Epithelial cell of esophagus (primary cell): Measurements from ENCODE around the gene INTS11.
A peak's percentile ranks its signal among the peaks of the same experiment; 100 is the strongest.
"Not testable (repeated sequence)": the region's sequence is repeated elsewhere in the genome, so short reads cannot be mapped to it uniquely, and the experiment has no call there.

Experiments
- DNase-seq: peaks from one replicate; pipeline ENCODE4 v3.0.0; 2010; ENCODE audit warnings: low read depth
- H3K4me3 ChIP-seq: 2 replicates; pipeline ENCODE4 v1.5.1; 2011; ENCODE audit warnings: mild to moderate bottlenecking, low read length, control low read depth
- TF ChIP-seq, protein P1 (sequence below): IDR thresholded peaks from 2 replicates; pipeline ENCODE4 v1.5.1; 2011; ENCODE audit warnings: low read depth, mild to moderate bottlenecking, low read length, control low read depth, inconsistent platforms; ENCODE audit not compliant: insufficient read depth; ENCODE audit errors: missing control alignments

Gene INTS11

DNA sequence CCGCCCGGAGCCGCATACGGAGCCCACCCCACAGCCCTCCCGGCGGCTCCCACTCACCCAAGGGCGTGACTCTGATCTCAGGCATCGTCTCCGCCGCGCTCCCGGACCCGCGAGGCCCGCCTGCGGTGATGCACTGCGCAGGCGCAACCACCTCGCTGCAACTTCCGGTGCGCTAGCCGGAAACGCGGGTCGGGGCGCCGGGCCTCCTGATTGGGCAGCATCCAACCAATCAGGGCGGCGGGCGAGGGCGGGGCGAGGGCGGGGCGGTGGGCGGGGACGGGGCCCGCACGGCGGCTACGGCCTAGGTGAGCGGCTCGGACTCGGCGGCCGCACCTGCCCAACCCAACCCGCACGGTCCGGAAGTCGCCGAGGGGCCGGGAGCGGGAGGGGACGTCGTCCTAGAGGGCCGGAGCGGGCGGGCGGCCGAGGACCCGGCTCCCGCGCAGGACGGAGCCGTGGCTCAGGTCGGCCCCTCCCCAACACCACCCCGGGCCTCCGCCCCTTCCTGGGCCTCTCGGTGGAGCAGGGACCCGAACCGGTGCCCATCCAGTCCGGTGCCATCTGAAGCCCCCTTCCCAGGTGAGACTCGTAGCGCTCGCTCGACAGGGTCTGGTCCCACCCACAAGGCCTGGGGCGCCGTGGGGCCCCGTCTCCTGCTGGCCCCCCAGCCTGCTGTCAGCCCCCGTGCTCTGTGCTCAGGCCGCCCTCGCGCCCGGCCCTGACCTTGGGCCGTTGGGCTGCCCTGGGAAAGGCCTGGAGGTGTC, at the start of gene INTS11, which contains the start of gene CPTP:
Gene INTS11 (minus strand): TSS at position 137 of the 764 bp plus-strand sequence. CDS start 52 bp downstream, at position 85.
Gene CPTP (plus strand): TSS at position 279 of the 764 bp plus-strand sequence. CDS start 2,109 bp downstream, outside the sequence.
- DNase-seq, result peak; percentile 94
- H3K4me3 ChIP-seq, result peak within 1 kb of the TSS; percentile 78
- TF ChIP-seq, protein P1, sequence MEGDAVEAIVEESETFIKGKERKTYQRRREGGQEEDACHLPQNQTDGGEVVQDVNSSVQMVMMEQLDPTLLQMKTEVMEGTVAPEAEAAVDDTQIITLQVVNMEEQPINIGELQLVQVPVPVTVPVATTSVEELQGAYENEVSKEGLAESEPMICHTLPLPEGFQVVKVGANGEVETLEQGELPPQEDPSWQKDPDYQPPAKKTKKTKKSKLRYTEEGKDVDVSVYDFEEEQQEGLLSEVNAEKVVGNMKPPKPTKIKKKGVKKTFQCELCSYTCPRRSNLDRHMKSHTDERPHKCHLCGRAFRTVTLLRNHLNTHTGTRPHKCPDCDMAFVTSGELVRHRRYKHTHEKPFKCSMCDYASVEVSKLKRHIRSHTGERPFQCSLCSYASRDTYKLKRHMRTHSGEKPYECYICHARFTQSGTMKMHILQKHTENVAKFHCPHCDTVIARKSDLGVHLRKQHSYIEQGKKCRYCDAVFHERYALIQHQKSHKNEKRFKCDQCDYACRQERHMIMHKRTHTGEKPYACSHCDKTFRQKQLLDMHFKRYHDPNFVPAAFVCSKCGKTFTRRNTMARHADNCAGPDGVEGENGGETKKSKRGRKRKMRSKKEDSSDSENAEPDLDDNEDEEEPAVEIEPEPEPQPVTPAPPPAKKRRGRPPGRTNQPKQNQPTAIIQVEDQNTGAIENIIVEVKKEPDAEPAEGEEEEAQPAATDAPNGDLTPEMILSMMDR, result no peak

DNA sequence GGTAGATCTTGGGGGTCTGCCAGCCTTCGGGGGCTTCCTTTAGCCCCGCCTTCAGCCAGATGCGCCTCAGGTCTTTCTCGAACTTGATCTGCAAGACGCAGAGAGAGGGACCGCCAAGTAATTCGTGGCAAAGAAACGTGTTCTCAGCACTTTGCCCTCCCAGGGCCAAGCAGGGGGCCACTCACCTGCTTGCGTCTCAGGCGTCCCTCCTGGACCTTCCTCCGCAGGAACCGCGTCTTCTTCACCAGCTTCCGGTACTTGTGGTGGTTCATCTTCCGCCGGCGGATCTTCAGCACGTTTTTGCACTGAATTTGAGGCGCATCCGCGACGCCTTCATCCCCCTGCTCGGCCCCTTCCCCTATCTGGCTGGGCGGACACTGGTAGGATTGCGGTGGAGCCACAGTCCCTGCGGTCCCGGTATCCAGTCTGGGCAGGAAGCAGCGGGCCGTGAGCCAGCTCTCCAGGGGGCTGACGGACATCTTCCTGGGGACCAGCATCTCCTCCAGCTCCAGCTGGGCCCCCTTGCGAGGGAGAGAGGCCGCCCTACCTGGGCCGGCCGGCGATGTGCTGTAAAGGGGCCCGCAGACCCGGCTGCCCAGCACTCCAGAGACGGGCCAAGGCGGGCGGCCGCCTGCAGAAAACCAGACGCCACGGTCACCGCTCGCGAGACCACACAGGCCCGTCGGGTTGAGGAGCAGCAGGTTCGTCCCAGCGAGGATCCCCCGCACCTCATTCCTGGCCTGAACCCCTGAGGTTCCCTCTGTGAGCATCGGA, 49.5 kb upstream of the INTS11 start:
- peak overlapping the region; percentile 80 for H3K4me3 ChIP-seq
- DNase-seq, result no peak
- TF ChIP-seq, protein P1, result no peak

DNA sequence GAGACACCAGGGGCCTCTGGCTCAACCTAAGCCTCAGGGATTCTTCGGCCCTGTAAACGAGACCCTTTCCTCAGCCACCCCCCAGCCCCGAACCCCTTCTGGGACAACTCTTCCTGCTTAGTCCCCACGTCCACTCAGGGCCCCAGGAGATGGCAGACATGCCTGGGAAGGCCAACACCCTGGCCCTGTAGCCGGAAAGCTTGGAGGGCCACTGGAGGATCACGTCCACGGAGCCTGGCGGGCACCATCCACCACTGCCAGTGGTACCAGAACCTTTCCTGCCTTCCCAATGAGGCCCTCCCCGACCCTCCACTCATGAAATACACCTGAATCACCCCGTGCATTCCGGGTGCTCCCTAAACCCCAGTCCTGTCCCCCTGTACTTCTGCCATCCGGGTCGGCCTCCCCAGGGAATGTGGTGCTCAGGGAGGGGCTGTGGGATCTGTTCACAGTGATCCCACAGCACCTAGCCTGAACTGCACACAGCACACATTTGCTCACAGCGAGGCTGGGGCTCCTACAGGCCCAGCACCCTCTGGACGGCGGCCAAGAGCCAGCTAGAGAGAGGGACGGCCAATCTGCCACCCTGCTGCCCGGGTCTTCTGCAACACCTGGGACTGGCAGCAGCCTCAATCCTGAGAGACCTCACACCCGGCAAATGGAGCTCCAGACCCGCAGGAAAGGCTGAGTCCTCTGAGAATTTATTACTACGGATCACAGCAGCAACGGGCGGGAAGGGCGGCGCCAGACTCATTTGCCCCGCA, 48.8 kb upstream of the INTS11 start:
- no peak for DNase-seq
- TF ChIP-seq, protein P1, result no peak
- H3K4me3 ChIP-seq, result peak overlapping the region; percentile 80

DNA sequence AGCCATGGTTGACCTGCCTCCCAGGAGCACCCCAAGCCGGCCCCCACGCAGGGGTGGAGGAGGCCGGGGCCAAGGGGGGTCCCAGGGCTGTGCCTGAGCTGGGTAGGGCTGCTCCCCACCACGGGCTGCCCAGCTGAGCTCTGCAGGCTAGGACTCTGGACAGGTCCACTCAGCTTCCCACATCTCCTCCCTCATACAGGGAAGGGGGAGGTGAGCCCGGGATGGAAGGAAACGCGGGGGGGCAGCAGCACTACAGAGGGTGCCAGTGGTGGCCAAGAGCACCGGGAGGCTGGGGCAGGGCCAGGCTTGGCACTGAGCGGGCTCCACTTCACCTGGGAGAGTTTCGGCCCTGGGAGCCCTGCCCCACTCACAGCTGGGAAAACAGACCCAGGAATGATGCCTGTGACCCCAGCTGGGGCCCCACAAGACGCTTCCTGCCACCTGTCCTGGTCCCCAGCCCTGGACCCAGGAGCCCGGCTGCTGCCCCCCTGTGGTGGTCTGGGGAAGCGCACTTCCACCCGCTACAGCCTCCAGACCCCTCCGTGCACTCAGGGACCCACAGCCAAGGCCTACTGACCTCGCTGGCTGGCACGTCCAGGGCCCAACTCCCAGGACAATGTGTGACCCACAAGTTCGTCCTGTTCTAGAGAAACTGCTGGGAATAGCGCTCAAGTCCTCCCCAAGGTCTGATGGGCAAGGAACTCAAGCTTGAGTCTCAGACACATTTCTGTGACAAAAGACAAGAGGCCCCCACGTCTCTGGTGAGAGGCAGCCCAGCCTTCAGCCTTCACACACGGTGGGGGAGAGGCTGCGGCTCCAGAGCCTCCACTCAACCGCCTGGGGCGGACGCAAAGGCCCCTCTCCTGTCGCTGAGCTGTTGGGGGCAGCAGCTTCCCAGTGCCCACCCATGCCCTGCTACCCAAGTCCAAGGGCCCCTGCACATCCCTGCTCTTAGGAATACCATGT, 47.6 kb upstream of the INTS11 start:
- TF ChIP-seq, protein P1, result peak; percentile 87
- no peak overlapping the region for H3K4me3 ChIP-seq
- DNase-seq, result peak; percentile 51

DNA sequence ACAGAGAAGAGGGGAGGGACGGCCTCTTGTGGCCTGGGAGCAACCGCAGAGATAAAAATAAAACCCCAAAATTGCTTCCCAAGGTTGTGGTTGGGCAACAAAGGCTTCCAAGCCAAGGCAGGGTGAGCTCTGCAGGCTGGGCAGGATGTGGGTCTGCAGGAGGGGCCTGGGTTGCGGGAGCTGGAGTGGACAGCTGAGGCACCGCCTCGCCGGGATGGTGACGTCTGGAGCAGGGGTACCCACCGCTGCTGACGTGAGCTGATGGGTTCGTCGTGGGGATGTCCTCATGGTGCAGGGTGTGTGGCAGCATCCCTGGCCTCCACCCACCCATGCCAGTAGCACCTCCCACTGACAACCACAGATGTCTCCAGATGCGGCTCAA, 46.9 kb upstream of the INTS11 start:
- TF ChIP-seq, protein P1, result no peak
- no peak overlapping the region for H3K4me3 ChIP-seq
- DNase-seq, result no peak

DNA sequence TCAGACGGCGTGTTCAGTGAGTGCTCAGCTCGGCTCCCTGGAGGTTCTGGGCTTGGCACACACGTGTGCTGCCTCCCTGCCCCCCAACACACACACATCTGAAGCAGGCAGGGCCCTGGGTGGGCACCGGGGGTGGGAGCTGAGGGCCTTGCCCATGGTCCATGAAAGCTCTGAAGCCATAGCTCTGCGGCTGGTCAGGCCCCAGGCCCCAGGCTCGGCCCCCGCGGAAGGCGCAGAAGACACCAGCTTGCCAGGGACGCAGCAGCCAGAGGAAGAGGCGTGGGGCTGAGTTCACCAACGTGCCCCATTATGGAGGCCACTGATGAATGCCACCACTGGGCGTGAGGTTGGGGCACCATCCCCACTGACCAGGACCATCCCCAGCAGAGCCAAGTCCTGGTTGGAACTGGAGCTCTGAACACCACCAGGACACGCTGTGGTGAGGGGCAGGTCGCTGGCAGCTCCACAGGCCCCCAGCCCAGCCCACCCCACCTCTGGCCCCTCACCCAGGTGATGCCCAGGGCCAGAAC, 46.4 kb upstream of the INTS11 start:
- TF ChIP-seq, protein P1, result no peak
- H3K4me3 ChIP-seq, result no peak overlapping the region
- no peak for DNase-seq

DNA sequence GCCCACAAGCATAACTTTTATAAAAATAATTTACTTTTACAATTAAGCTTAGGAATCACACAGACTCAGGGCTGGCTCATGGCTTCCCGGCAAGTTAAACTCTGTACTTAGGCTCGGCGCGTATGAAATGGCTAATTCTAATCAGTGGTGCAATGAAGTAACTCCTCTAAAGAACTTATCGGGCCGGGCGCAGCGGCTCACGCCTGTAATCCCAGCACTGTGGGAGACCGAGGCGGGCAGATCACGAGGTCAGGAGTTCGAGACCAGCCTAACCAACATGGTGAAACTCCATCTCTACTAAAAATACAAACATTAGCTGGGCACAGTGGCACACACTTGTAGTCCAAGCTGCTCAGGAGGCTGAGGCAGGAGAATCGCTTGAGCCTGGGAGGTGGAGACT, 45.6 kb upstream of the INTS11 start:
- not testable (repeated sequence) for DNase-seq, H3K4me3 ChIP-seq
